NCI-H2196 treated with DMSO at 0.1 percent for 48 hours (cell line): Measurements from ENCODE around the gene MACROD2.

Source experiments
- DNase-seq: peaks from one replicate; lab custom pipeline; 2025; ENCODE audit not compliant: unreplicated experiment; lab: John Stamatoyannopoulos, UW

The MACROD2 gene

GRCh38 chr20:14062171-14062570 lies 66.9 kb downstream of the MACROD2 start:
- no peak for DNase-seq

- DNase-seq = peak; percentile 10
Observed at GRCh38 chr20:14062786-14063185, 67.5 kb downstream of the MACROD2 start.

- DNase-seq = no peak
Observed at GRCh38 chr20:14064333-14064732, 69.0 kb downstream of the MACROD2 start.

- DNase-seq = no peak
Observed at GRCh38 chr20:14064921-14065320, 69.6 kb downstream of the MACROD2 start.

GRCh38 chr20:14065774-14066173 lies 70.5 kb downstream of the MACROD2 start:
- no peak for DNase-seq

- DNase-seq = no peak
Observed at GRCh38 chr20:14067603-14068002, 72.3 kb downstream of the MACROD2 start.

- no peak for DNase-seq
Observed at GRCh38 chr20:14069796-14070195, 74.5 kb downstream of the MACROD2 start.

- DNase-seq = peak; percentile 74
Observed at GRCh38 chr20:14093652-14094051, 98.3 kb downstream of the MACROD2 start.

GRCh38 chr20:14098261-14098660 lies 102.9 kb downstream of the MACROD2 start:
- DNase-seq = no peak

GRCh38 chr20:14113416-14113815 lies 118.1 kb downstream of the MACROD2 start:
- no peak for DNase-seq

GRCh38 chr20:14114065-14114704 lies 118.9 kb downstream of the MACROD2 start:
- DNase-seq = no peak

GRCh38 chr20:14116037-14116436 lies 120.7 kb downstream of the MACROD2 start:
- DNase-seq = no peak

GRCh38 chr20:14117768-14118167 lies 122.5 kb downstream of the MACROD2 start:
- DNase-seq = no peak

GRCh38 chr20:14126856-14127255 lies 131.5 kb downstream of the MACROD2 start:
- DNase-seq = no peak

- DNase-seq = no peak
Observed at GRCh38 chr20:14127514-14128223, 132.4 kb downstream of the MACROD2 start.

GRCh38 chr20:14134004-14134403 lies 138.7 kb downstream of the MACROD2 start:
- DNase-seq = no peak

- peak; percentile 82 for DNase-seq
Observed at GRCh38 chr20:14142171-14142570, 146.9 kb downstream of the MACROD2 start.

GRCh38 chr20:14142964-14143627 lies 147.8 kb downstream of the MACROD2 start:
- no peak for DNase-seq

GRCh38 chr20:14148042-14148441 lies 152.7 kb downstream of the MACROD2 start:
- no peak for DNase-seq

- DNase-seq = no peak
Observed at GRCh38 chr20:14155361-14155760, 160.0 kb downstream of the MACROD2 start.

- no peak for DNase-seq
Observed at GRCh38 chr20:14178528-14178927, 183.2 kb downstream of the MACROD2 start.

GRCh38 chr20:14178952-14179351 lies 183.6 kb downstream of the MACROD2 start:
- DNase-seq = no peak
